ENCODE measurements around the gene DLK2. TPM values are rescaled to one million over a fixed set of nuclear protein-coding genes. Genes with fewer than 3 reads are reported as not detected.
"Not testable (repeated sequence)": the region's sequence is repeated elsewhere in the genome, so short reads cannot be mapped to it uniquely, and the experiment has no call there.

The DLK2 gene
- total RNA-seq, 2 donors from 2014 or later, result not detected

DNA sequence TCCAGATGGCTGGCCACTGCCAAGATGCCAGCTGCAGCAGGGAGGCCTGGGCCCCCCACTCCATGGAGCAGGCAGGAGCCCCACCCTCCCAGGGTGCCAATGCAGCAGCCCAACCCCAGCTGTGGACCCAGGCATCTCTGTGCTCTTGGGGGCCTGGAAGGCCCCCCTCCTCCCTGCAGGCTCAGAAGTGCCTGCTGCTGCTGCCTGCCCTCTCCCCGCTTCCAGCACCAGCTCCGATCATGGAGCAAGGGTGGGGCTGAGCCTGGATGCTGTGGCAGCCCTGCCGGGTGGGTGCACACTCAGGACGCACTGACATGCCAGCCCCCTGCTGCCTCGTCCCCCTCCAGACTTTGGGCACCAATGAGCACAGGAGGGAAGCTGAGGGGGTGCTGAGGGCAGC, 42.8 kb downstream of the DLK2 start:
- no peaks in the 10 kb centered on the region for H3K36me3 ChIP-seq (ENCODE audit: control insufficient read depth, insufficient read depth, low read length)
- Mint-ChIP-seq H3K9me3 (no peaks in the 10 kb centered on the region), H3K4me1 (no peaks in the 10 kb centered on the region), H3K27me3 (ENCODE audit: insufficient read depth) (peaks cover 27% of the 10 kb centered on the region), H3K36me3 (ENCODE audit: low read depth) (no peaks in the 10 kb centered on the region), H3K27ac (no peak overlapping the region), H3K4me3 (no peak overlapping the region)
- no peak overlapping the region for H3K4me3 ChIP-seq (ENCODE audit: low read length)
- H3K9ac ChIP-seq (ENCODE audit: extremely low read depth, low read length, poor library complexity, severe bottlenecking), result no peak overlapping the region
- TF ChIP-seq, protein P1, sequence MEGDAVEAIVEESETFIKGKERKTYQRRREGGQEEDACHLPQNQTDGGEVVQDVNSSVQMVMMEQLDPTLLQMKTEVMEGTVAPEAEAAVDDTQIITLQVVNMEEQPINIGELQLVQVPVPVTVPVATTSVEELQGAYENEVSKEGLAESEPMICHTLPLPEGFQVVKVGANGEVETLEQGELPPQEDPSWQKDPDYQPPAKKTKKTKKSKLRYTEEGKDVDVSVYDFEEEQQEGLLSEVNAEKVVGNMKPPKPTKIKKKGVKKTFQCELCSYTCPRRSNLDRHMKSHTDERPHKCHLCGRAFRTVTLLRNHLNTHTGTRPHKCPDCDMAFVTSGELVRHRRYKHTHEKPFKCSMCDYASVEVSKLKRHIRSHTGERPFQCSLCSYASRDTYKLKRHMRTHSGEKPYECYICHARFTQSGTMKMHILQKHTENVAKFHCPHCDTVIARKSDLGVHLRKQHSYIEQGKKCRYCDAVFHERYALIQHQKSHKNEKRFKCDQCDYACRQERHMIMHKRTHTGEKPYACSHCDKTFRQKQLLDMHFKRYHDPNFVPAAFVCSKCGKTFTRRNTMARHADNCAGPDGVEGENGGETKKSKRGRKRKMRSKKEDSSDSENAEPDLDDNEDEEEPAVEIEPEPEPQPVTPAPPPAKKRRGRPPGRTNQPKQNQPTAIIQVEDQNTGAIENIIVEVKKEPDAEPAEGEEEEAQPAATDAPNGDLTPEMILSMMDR (conservative IDR thresholded peaks at IDR 0.05), result no peak
- H3K27ac ChIP-seq (ENCODE audit: low read depth, low read length), result no peak overlapping the region
- H3K27me3 ChIP-seq (ENCODE audit: control insufficient read depth, insufficient read depth, low read length, poor library complexity, severe bottlenecking), result peaks cover 8% of the 10 kb centered on the region
- H3K9me3 ChIP-seq (ENCODE audit: control insufficient read depth, low read length), result no peaks in the 10 kb centered on the region
- no peak for DNase-seq
- 70 to 92% methylated on average over 2 to 5 of the region's 5 CpGs for WGBS, 2 experiments (ENCODE audit: insufficient coverage in 1 of 2, insufficient read length in 1 of 2)
- no peaks in the 10 kb centered on the region for H3K4me1 ChIP-seq (ENCODE audit: control insufficient read depth, insufficient read depth, low read length)

DNA sequence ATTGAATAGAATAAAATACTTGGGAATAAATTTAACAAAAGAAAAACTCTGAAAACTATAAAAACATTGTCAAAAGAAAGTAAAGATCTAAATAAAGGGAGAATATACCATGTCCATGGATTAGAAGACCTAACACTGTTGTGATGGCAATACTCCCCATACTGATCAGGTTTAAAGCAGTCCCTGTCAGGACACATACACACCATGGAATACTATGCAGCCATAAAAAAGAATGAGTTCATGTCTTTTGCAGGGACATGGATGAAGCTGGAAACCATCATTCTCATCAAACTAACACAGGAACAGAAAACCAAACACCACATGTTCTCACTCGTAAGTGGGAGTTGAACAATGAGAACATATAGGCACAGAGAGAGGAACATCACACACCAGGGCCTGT, 44.6 kb downstream of the DLK2 start:
- not testable (repeated sequence) for H3K27me3 ChIP-seq (ENCODE audit: control insufficient read depth, insufficient read depth, low read length, poor library complexity, severe bottlenecking); H3K9ac ChIP-seq (ENCODE audit: extremely low read depth, low read length, poor library complexity, severe bottlenecking); H3K9me3 Mint-ChIP-seq; H3K9me3 ChIP-seq (ENCODE audit: control insufficient read depth, low read length); H3K4me1 Mint-ChIP-seq; H3K4me3 Mint-ChIP-seq; H3K27ac Mint-ChIP-seq; H3K4me1 ChIP-seq (ENCODE audit: control insufficient read depth, insufficient read depth, low read length); H3K36me3 ChIP-seq (ENCODE audit: control insufficient read depth, insufficient read depth, low read length); H3K36me3 Mint-ChIP-seq (ENCODE audit: low read depth); DNase-seq; H3K4me3 ChIP-seq (ENCODE audit: low read length); H3K27ac ChIP-seq (ENCODE audit: low read depth, low read length)
- 80% methylated on average over 1 of the region's 1 CpG; no CpG with 5 or more reads in 1 of the 2 experiments for WGBS, 2 experiments (ENCODE audit: insufficient coverage in 1 of 2, insufficient read length in 1 of 2)
- peaks cover 20% of the 10 kb centered on the region for H3K27me3 Mint-ChIP-seq (ENCODE audit: insufficient read depth)

DNA sequence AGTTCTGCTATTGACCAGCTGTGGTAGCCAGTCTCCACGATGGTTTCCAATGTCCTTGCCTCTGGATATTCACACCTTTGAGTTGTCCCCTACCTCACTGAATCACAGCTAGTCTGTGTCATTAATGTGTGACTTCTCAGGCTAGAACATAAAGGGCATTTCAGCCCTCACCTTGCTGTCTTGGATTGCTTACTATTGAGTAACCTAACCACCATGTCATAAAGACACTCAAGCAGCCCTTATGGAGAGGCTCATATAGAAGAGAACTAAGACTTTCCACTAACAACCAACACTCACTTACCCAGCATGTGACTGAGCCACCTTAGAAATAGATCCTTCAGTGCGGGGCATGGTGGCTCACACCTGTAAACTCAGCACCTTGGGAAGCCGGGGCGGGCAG, 47.1 kb downstream of the DLK2 start:
- no peaks in the 10 kb centered on the region for H3K4me1 ChIP-seq (ENCODE audit: control insufficient read depth, insufficient read depth, low read length)
- Mint-ChIP-seq H3K4me1 (no peaks in the 10 kb centered on the region), H3K27me3 (ENCODE audit: insufficient read depth) (peaks cover 17% of the 10 kb centered on the region), H3K9me3 (no peaks in the 10 kb centered on the region), H3K27ac (no peak overlapping the region), H3K4me3 (no peak overlapping the region), H3K36me3 (ENCODE audit: low read depth) (no peaks in the 10 kb centered on the region)
- no peak overlapping the region for H3K4me3 ChIP-seq (ENCODE audit: low read length)
- H3K36me3 ChIP-seq (ENCODE audit: control insufficient read depth, insufficient read depth, low read length), result no peaks in the 10 kb centered on the region
- WGBS, 2 experiments (ENCODE audit: insufficient coverage in 1 of 2, insufficient read length in 1 of 2), result 83 to 88% methylated on average over 2 to 4 of the region's 4 CpGs
- H3K9me3 ChIP-seq (ENCODE audit: control insufficient read depth, low read length), result no peaks in the 10 kb centered on the region
- peaks cover 14% of the 10 kb centered on the region for H3K27me3 ChIP-seq (ENCODE audit: control insufficient read depth, insufficient read depth, low read length, poor library complexity, severe bottlenecking)
- TF ChIP-seq, protein P1 (conservative IDR thresholded peaks at IDR 0.05), result no peak
- no peak for DNase-seq
- no peak overlapping the region for H3K9ac ChIP-seq (ENCODE audit: extremely low read depth, low read length, poor library complexity, severe bottlenecking)
- H3K27ac ChIP-seq (ENCODE audit: low read depth, low read length), result no peak overlapping the region

DNA sequence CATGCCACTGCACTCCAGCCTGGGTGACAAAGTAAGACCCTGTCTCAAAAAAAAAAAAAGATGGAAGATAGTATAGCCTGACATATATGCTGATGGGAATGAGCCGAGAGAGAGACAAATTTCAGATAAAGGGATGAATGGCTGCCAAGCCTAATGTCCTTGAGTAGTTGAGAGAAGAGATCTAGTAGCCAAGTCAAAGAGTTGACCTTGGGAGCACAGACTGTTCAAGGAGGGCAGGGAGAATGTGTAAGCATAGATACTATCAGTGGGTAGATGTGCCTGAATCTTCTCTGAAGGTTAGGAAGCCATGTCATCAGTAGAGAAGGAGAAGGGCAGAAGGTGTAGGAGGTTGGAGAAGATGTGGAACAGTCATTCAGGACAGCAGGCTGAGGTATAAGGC, 48.1 kb downstream of the DLK2 start:
- Mint-ChIP-seq H3K36me3 (ENCODE audit: low read depth) (no peaks in the 10 kb centered on the region), H3K4me1 (no peaks in the 10 kb centered on the region), H3K27me3 (ENCODE audit: insufficient read depth) (peaks cover 18% of the 10 kb centered on the region), H3K4me3 (no peak overlapping the region), H3K9me3 (no peaks in the 10 kb centered on the region), H3K27ac (no peak overlapping the region)
- TF ChIP-seq, protein P1 (conservative IDR thresholded peaks at IDR 0.05), result no peak
- no peak for DNase-seq
- WGBS, 2 experiments (ENCODE audit: insufficient coverage in 1 of 2, insufficient read length in 1 of 2), result 92 to 100% methylated on average over 1 of the region's 1 CpG
- H3K9me3 ChIP-seq (ENCODE audit: control insufficient read depth, low read length), result no peaks in the 10 kb centered on the region
- H3K9ac ChIP-seq (ENCODE audit: extremely low read depth, low read length, poor library complexity, severe bottlenecking), result no peak overlapping the region
- H3K27me3 ChIP-seq (ENCODE audit: control insufficient read depth, insufficient read depth, low read length, poor library complexity, severe bottlenecking), result peaks cover 14% of the 10 kb centered on the region
- no peak overlapping the region for H3K4me3 ChIP-seq (ENCODE audit: low read length)
- H3K4me1 ChIP-seq (ENCODE audit: control insufficient read depth, insufficient read depth, low read length), result no peaks in the 10 kb centered on the region
- H3K36me3 ChIP-seq (ENCODE audit: control insufficient read depth, insufficient read depth, low read length), result no peaks in the 10 kb centered on the region
- no peak overlapping the region for H3K27ac ChIP-seq (ENCODE audit: low read depth, low read length)
